IPS-15b (cell line): Measurements from ENCODE around the gene IRGC.

Source experiments
- H3K27me3 ChIP-seq: one replicate; pipeline ENCODE4 v1.6.1; 2013; ENCODE audit warnings: low read length; ENCODE audit not compliant: control insufficient read depth, insufficient read depth
- H3K36me3 ChIP-seq: one replicate; pipeline ENCODE4 v1.6.1; 2013; ENCODE audit warnings: low read length; ENCODE audit not compliant: control insufficient read depth, insufficient read depth
- H3K4me1 ChIP-seq: one replicate; pipeline ENCODE4 v1.6.1; 2013; ENCODE audit warnings: mild to moderate bottlenecking, low read length; ENCODE audit not compliant: control insufficient read depth, insufficient read depth
- H3K4me3 ChIP-seq: one replicate; pipeline ENCODE4 v1.5.1; 2013; ENCODE audit warnings: low read depth, low read length
- H3K9ac ChIP-seq: one replicate; pipeline ENCODE4 v1.6.1; 2013; ENCODE audit warnings: low read depth, mild to moderate bottlenecking, low read length
- H3K9me3 ChIP-seq: one replicate; pipeline ENCODE4 v1.6.1; 2013; ENCODE audit warnings: mild to moderate bottlenecking, low read length; ENCODE audit not compliant: control insufficient read depth, insufficient read depth

Gene IRGC, protein sequence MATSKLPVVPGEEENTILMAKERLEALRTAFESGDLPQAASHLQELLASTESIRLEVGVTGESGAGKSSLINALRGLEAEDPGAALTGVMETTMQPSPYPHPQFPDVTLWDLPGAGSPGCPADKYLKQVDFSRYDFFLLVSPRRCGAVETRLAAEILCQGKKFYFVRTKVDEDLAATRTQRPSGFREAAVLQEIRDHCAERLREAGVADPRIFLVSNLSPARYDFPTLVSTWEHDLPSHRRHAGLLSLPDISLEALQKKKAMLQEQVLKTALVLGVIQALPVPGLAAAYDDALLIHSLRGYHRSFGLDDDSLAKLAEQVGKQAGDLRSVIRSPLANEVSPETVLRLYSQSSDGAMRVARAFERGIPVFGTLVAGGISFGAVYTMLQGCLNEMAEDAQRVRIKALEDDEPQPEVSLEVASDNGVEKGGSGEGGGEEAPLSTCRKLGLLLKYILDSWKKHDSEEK

DNA sequence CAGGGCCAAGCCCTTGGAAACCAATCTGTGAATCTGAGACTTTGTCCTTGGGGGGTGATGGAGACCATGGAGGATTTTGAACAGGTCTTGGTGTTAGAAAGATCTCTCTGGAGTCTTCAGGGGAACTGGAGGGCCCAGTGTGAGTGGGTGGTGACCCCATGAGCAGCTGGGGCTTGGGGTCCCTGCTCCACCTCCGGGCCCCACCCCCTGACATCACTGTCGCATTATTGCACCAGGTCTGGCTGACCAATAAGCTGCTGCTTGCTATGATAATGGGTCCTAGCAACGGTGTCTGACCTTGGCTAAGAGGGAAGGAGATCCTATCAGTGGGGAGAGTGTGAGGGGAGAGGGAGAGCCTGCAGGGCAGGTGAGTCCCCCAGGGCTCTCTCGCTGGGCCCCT lies at the start of gene IRGC:
IRGC (plus strand) TSS at position 301 of the 400 bp plus-strand sequence. CDS start 2,483 bp downstream, outside the sequence.
- Histone ChIP-seq H3K9me3 (no peaks in the 10 kb centered on the region), H3K4me1 (no peaks in the 10 kb centered on the region), H3K9ac (no peak within 1 kb of the TSS), H3K27me3 (no peaks in the 10 kb centered on the region), H3K4me3 (no peak within 1 kb of the TSS), H3K36me3 (no peaks in the 10 kb centered on the region)

DNA sequence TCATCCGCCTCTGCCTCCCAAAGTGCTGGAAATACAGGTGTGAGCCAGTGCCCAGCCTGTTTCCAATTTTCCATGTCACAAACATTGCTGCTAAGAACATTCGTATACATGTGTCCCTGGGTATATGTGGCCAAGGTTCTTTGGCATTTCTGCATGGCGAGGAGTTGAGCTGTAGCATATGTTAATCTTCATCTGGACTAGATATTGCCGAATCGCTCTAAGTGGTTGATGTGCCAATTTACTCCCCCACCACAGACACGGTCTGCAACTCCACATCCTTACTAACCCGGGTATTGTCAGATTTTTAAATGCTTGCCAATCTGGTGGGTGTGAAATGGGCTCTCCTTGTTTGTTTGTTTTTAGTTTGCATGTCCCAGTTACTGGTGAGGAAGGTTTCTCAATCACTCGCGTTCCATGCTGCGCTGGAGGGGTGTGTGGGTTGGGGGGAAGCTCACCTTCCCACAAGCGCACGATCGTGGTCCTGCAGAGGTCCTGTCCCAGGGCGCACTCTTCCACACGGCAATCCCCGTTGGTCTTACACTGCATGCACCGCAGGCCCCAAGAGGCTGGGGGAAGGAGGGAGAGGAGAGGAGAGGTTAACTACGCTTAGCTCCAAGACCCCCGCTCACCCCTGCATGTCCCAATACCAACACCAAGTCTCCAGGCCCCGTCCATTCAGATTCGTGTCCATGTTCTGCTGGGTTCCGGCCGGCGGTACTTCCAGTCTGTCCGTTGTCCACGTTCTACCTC lies 48.6 kb upstream of the IRGC start:
- Histone ChIP-seq H3K9ac (peak overlapping the region; percentile 9), H3K36me3 (peaks cover 3% of the 10 kb centered on the region), H3K4me3 (peak overlapping the region; percentile 84), H3K9me3 (no peaks in the 10 kb centered on the region), H3K4me1 (peaks cover 7% of the 10 kb centered on the region), H3K27me3 (peaks cover 25% of the 10 kb centered on the region)

DNA sequence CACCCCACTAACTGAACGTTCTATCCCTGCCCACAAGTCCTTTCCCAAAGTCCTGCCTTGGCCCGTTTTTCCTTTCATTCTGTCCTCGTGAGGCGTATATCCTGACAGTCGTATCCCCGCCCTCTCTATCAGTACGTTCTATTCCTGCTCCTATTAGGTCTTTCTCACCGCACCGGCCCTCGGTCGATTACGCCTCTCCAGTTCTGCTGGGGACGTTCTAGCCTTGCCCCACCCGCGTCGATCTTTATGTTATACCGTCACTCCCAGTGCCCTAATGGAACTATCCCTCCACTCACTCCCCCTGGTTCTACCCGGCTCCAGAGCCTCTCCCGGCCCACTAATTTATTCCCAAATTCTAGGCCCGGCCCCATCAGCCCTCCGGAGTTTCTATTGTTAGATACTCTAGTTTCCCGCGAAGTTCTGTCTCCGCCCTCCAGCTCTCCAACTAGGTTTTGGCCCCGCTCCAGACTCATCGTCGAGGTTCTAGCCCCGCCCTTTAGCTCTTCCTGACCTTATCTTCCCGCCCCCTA lies 47.9 kb upstream of the IRGC start:
- H3K36me3 ChIP-seq, result peaks cover 3% of the 10 kb centered on the region
- peak overlapping the region; percentile 9 for H3K9ac ChIP-seq
- H3K4me1 ChIP-seq, result peaks cover 7% of the 10 kb centered on the region
- H3K9me3 ChIP-seq, result no peaks in the 10 kb centered on the region
- H3K4me3 ChIP-seq, result peak overlapping the region; percentile 84
- peaks cover 25% of the 10 kb centered on the region for H3K27me3 ChIP-seq

DNA sequence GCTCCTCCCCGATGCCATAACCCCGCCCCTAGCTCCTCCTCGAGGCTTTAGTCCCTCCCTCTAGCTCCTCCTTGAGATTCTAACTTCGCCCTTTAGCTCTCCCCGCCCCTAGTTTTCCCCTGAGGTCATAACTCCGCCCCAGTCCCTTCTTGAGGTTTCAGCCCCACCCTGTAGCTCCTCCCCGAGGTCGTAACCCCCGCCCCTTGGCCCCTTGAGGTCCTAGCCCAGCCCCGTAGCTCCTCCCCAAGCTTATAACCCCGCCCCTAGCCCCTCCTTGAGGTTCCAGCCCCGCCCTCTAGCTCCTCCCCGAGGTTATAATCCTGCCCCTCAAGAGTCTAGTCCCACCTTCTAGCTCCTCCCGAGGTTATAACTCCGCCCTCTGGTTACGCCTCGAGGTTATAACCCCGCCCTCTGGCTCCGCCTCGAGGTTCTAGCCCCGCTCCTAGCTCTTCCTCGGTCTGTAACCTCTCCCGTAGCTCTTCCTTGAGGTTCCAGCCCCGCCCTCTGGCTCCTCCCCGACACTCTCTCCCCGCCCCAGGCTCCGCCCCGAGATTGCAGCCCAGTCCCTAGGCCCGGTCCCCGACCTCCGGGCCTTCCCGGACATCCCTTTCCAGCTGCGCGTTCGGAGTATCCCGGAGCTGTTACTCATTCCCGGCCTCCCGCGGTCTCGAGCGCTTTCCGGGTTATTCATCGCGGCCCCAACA lies 47.3 kb upstream of the IRGC start:
- peaks cover 7% of the 10 kb centered on the region for H3K4me1 ChIP-seq
- H3K27me3 ChIP-seq, result peaks cover 25% of the 10 kb centered on the region
- H3K36me3 ChIP-seq, result no peaks in the 10 kb centered on the region
- H3K9me3 ChIP-seq, result no peaks in the 10 kb centered on the region
- peak overlapping the region; percentile 66 for H3K4me3 ChIP-seq
- H3K9ac ChIP-seq, result no peak overlapping the region

DNA sequence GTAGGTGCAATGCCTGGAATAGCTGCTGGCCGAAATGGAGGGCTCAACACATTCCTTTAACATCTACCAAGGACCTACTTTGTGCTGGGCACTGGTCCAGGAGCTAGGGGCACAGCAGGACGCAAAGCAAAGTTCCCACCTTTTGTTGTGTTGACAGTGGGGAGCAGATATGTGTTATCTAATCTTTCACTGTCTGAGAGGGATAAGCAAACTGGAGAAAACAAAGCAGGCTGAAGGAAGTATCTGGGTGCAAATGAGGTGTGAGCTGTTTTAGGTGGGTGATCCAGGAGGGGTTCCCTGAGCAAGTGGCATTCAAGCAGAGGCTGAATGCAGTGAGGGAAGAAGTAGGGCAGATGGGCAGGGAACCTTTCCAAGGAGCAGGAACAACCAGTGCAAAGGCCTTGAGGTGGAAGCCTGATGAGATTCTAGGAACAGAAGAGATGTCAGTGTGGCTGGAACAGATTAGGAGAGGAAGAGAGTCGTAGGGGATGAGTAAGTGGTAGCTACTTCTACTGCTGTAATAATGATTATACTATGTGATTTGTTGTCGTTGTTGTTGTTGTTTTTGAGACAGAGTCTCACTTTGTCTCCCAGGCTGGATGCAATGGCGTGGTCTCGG lies 43.7 kb upstream of the IRGC start:
- Histone ChIP-seq H3K4me3 (no peak overlapping the region), H3K9ac (no peak overlapping the region), H3K27me3 (peaks cover 20% of the 10 kb centered on the region), H3K9me3 (no peaks in the 10 kb centered on the region), H3K4me1 (peaks cover 8% of the 10 kb centered on the region), H3K36me3 (no peaks in the 10 kb centered on the region)

DNA sequence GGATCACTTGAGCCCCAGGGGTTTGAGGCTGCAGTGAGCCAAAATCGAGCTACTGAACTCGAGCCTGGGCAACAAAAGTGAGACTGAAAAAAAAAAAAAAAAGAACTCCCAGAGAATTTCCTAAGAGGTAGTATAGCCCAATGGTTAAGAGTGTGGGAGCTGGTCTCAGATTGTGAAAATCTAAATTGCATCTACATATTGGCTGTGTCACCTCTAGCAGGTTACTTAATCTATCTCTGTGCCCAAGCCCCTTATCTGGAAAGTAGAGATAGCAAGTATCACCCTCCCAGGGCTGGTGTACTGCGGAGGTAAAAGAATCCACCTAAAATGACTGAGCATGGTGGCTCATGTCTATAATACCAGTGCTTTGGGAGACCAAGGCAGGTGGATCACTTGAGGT lies 42.2 kb upstream of the IRGC start:
- Histone ChIP-seq H3K9ac (no peak overlapping the region), H3K4me3 (no peak overlapping the region), H3K36me3 (no peaks in the 10 kb centered on the region), H3K4me1 (peaks cover 2% of the 10 kb centered on the region), H3K9me3 (no peaks in the 10 kb centered on the region), H3K27me3 (peaks cover 14% of the 10 kb centered on the region)

DNA sequence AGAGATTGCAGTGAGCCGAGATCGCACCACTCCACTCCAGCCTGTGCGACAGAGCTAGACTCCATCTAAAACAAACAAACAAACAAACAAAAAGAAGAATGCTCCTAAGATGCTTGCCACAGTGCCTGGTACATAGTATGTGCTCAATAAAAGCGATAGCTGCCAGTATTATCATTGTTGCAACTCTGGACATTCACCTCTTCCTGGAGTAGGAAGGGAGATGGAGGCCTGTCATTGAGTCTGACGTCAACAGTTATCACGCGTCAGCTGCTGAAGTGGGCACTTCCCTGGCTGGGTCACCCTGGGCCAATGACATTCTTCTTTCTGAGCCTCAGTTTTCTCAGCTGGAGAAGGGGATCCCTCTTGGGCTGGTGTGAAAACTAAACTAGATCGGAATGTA lies 41.7 kb upstream of the IRGC start:
- no peak overlapping the region for H3K4me3 ChIP-seq
- H3K4me1 ChIP-seq, result peaks cover 2% of the 10 kb centered on the region
- H3K27me3 ChIP-seq, result peaks cover 14% of the 10 kb centered on the region
- H3K36me3 ChIP-seq, result no peaks in the 10 kb centered on the region
- H3K9me3 ChIP-seq, result no peaks in the 10 kb centered on the region
- no peak overlapping the region for H3K9ac ChIP-seq

DNA sequence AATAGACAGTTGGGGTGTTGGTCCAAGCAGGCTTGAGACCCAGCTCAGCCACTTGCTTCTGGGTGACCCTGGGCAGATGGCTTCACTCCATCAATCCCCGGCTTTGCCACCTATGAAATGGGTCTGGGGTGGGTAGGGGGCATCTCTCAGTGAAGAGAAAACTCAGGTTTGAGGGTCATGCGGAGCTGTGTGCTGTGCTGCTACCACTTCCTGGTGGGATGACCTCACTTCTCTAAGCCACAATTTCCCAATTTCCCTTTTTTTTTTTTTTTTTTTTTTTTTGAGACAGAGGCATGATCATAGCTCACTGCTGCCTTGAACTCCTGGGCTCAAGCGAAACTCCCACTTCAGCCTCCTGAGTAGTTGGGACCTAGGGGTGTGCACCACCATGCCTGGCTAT lies 41.3 kb upstream of the IRGC start:
- no peak overlapping the region for H3K4me3 ChIP-seq
- H3K9me3 ChIP-seq, result no peaks in the 10 kb centered on the region
- no peaks in the 10 kb centered on the region for H3K36me3 ChIP-seq
- H3K9ac ChIP-seq, result no peak overlapping the region
- H3K27me3 ChIP-seq, result peaks cover 14% of the 10 kb centered on the region
- H3K4me1 ChIP-seq, result peaks cover 2% of the 10 kb centered on the region

DNA sequence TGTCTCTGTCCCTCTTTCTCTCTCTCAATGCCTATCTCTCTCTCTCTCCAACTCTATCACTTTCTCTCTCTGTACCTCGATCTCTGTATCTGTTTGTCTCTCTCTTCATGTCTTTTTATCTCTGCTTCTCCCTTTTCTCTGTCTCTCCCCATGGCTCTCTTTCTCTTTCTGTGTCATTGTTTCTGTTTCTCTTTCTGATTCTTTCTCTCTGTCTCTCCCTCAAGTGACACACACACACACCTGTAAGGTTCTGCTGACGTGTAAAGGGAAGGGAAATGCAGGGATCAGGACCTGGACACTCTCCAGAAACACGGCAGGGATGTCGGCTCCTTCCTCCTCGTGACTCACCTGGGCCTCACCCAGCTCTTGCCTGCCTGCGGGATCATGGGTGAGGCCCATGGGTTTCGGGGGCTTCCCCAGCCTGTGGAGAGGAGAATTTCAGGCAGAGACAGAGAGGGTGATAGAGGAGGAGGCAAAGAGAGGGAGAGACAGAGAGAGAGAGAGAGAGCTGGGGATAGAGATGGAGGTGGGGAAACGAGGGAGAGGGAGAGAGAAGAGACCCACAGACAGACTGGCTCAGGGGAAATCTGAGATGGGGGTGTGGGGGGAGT lies 40.5 kb upstream of the IRGC start:
- no peaks in the 10 kb centered on the region for H3K36me3 ChIP-seq
- H3K4me1 ChIP-seq, result peaks cover 2% of the 10 kb centered on the region
- H3K9me3 ChIP-seq, result no peaks in the 10 kb centered on the region
- H3K9ac ChIP-seq, result no peak overlapping the region
- peaks cover 6% of the 10 kb centered on the region for H3K27me3 ChIP-seq
- no peak overlapping the region for H3K4me3 ChIP-seq

DNA sequence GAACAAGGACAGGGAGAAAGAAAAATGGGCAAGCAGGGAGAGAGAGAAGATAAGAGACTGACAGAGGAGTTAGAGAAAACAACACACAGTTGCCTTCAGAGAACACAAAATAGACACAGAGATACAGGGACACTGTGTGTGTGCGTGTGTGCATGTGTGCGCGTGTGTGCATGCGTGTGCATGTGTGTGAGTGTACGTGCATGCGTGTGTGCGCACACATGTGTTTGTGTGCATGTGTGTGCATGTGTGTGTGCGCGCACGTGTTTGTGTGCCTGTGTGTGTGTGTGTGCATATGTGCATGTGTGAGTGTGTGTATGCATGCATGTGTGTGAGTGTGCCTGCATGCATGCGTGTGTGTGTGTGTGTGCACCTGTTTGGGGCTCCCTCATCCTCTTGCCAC lies 40.0 kb upstream of the IRGC start:
- Histone ChIP-seq H3K36me3 (no peaks in the 10 kb centered on the region), H3K9me3 (no peaks in the 10 kb centered on the region), H3K27me3 (peaks cover 2% of the 10 kb centered on the region), H3K9ac (no peak overlapping the region), H3K4me1 (peaks cover 2% of the 10 kb centered on the region), H3K4me3 (no peak overlapping the region)
